GM10847 (cell line): ENCODE results near the gene KIF7.

Experiments
- POLR2A ChIP-seq: IDR thresholded peaks from 2 replicates; pipeline ENCODE4 v1.6.1; 2011; ENCODE audit not compliant: insufficient read length; ENCODE audit errors: extremely low read depth

The KIF7 gene

GRCh38 chr15:89659295-89659694 lies 4.0 kb upstream of the KIF7 start:
- TF ChIP-seq POLR2A = no peak

- TF ChIP-seq POLR2A = no peak
Observed at GRCh38 chr15:89657686-89658200, 2.5 kb upstream of the KIF7 start.

DNA sequence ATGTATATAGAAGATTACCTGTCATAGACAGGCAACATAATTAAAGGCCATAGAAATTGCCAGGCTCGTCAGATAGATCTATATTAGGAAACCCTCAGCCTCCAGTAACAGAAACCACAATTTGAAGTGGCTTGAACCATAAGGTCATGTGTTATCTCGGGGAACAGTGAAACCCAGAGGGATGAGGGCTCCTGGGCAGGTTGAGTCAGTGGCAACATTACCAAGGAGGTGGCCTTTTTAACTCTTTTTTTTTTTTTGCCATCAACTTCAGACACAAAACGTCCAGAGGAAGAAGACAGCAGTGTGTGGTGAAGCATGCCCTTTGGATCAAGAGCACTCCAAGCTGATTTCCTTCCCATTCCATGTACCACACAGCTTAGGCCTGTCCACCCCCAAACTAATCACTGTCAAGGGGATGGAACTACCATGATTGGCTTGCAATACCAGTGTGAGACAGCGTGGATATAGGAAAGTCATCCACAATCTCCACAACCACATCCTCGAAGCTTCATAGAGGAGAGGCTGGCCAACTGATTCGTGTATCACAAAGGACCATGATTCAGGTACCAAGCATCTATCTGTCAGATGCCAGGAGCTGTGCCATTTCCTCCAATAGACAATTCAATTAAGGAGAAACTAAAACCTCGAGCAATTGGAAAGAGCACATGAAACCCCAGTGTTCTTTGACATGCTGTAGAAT lies 999 bp upstream of the KIF7 start:
- TF ChIP-seq POLR2A = no peak

GRCh38 chr15:89654301-89654761 lies 936 bp downstream of the KIF7 start:
- no peak for TF ChIP-seq POLR2A

GRCh38 chr15:89653578-89653977 lies 1.7 kb downstream of the KIF7 start:
- TF ChIP-seq POLR2A = no peak

GRCh38 chr15:89652666-89653065 lies 2.6 kb downstream of the KIF7 start:
- TF ChIP-seq POLR2A = no peak

- no peak for TF ChIP-seq POLR2A
Observed at GRCh38 chr15:89652131-89652530, 3.1 kb downstream of the KIF7 start.

GRCh38 chr15:89649716-89650115 lies 5.6 kb downstream of the KIF7 start:
- no peak for TF ChIP-seq POLR2A

DNA sequence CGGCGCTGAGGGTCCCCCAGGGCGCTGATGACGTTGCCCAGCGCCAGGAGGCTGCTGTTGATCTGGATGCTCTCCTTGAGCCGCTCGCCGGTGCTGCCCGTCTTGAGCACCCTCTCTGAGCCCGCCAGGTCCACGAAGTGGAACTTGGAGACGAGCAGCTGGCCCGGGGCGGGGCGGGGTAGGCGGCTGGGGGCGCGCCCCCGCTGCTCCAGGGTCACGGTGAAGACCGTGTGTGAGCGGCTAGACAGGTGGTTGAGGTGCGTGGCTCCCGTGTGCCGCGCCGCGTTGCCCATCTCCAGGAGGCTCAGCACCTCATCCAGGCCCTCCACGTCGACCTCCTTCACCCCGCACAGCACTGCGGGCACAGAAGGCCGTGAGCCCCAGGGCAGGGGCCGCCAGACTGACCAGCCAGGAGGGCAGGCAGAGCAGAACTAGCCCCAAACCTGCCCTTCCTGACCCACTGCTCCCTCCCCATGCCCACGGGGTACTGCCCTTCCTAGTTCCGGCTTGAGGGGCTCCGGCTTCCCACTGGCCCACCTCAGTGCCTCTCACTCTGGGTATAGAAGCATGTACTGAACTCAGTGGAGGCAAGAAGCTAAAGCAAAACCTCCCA lies 6.1 kb downstream of the KIF7 start:
- no peak for TF ChIP-seq POLR2A

DNA sequence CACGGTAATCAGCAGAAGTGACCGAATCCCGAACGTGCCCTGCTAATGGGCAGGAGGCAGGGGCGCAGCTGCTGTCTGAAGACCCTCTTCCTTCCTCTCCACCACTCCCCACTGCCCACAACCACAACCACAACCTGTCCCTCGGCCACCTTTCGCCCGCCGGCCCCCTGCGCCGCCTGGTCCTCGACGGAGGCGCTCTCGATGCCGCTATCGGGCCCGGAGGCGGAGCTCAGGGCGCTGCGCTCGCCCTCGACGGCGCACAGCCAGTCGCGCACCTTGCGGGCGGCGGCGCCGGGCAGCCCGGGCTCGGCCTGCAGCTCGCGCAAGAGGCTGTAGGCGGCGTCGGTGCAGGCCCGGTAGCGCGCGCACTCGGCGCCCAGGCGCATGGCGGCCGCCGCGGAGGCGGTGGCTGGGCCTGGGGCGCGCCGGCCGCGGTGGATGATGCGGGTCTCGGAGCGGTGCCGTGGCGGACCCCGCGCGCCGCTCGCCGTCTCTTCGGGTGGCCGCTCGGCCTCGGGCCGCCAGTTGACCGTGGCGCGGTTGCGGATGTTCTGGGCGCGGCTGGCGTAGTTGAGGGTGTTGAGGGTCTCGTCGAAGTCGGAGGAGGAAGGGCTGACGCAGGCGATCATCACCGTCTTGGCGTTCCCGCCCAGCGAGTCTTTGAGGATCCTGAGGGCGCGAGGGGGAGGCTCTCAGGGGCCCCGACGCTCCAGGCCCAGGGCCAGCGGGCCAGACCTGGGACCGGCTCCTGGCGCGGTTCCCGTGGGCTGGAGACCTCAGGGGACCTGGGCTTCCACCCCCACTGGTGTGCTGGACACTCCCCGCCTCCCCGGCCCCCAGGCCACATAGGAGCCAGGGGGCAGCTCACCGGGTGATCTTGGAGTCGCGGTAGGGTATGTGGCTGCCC lies 6.9 kb downstream of the KIF7 start:
- no peak for TF ChIP-seq POLR2A

- TF ChIP-seq POLR2A = no peak
Observed at GRCh38 chr15:89647191-89647851, 7.9 kb downstream of the KIF7 start.

- no peak for TF ChIP-seq POLR2A
Observed at GRCh38 chr15:89646416-89647141, 8.7 kb downstream of the KIF7 start.

- TF ChIP-seq POLR2A = no peak
Observed at GRCh38 chr15:89645680-89646079, 9.6 kb downstream of the KIF7 start.

DNA sequence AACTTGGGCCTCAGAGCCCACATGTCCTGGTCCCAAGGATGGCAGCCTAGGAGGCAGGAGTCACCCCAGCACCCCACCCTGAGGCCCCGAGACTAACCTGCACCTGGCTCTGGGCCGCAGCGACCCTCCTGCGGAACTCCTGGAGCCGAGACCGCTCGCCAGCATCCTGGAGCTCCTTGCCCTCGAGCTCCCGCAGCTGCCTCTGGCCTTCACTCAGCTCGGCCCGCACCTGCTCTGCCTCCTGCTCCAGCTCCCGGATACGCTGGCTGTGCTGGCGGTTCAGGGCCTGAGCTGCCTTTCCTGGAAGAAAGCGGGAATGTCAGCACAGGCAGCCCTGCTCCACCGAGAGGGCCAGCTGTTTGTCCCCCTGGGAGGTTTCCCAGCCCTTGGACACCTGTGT lies 13.2 kb downstream of the KIF7 start:
- TF ChIP-seq POLR2A = no peak
